CD8-positive, alpha-beta memory T cell (primary cell): ENCODE results near the gene ENTHD1. TPM values are rescaled to one million over a fixed set of nuclear protein-coding genes. Genes with fewer than 3 reads are reported as not detected.

Experiments used
- CTCF ChIA-PET: fragments of 350-600 bp; sonication (Branson Sonifier 250); formaldehyde crosslinking; loops from one replicate; lab custom pipeline; 2021; ENCODE audit warnings: antibody characterized with exemption; lab: Charles Lee
- POLR2A ChIA-PET: fragments of 350-600 bp; sonication (Branson Sonifier 250); formaldehyde crosslinking; loops from one replicate; lab custom pipeline; 2021; ENCODE audit warnings: antibody characterized with exemption; lab: Charles Lee
- DNase-seq, 5 donors: peaks; one replicate each; pipeline versions ENCODE4 v3.0.0 to v3.0.0-alpha.2; 2020 to 2022; ENCODE audit warnings: mixed read lengths in 1 of 5
- H3K27ac ChIP-seq: one replicate; pipeline ENCODE4 v1.7.0; 2013; ENCODE audit warnings: low read depth, mild to moderate bottlenecking, low read length, moderate library complexity
- H3K27me3 ChIP-seq: 2 replicates; pipeline ENCODE4 v1.7.0; 2013; ENCODE audit warnings: low read length, mild to moderate bottlenecking; ENCODE audit not compliant: insufficient read depth, poor library complexity, severe bottlenecking
- H3K36me3 ChIP-seq: 2 replicates; pipeline ENCODE4 v1.7.0; 2013; ENCODE audit warnings: mild to moderate bottlenecking, low read length, moderate library complexity; ENCODE audit not compliant: insufficient read depth
- H3K4me1 ChIP-seq: 2 replicates; pipeline ENCODE4 v1.7.0; 2013; ENCODE audit warnings: mild to moderate bottlenecking, low read length, moderate library complexity; ENCODE audit not compliant: insufficient read depth
- H3K4me3 ChIP-seq: 2 replicates; pipeline ENCODE4 v1.7.0; 2013; ENCODE audit warnings: mild to moderate bottlenecking, low read length
- H3K9me3 ChIP-seq: 2 replicates; pipeline ENCODE4 v1.7.0; 2013; ENCODE audit warnings: mild to moderate bottlenecking, low read length
- H3K27ac Mint-ChIP-seq, 8 donors: one replicate each; pipeline ENCODE4 v1.8.0; 2020 to 2021; ENCODE audit warnings: mixed read lengths in 8 of 8, mild to moderate bottlenecking in 6 of 8, inconsistent platforms in 3 of 8, moderate library complexity in 3 of 8
- H3K27me3 Mint-ChIP-seq, 2 donors: one replicate each; pipeline ENCODE4 v1.8.0; 2020 to 2021; ENCODE audit warnings: mixed read lengths in 2 of 2, mild to moderate bottlenecking in 1 of 2, moderate library complexity in 1 of 2
- H3K36me3 Mint-ChIP-seq, 3 donors: one replicate each; pipeline ENCODE4 v1.8.0; 2020 to 2021; ENCODE audit warnings: mixed read lengths in 3 of 3, inconsistent platforms in 1 of 3, mild to moderate bottlenecking in 1 of 3
- H3K4me1 Mint-ChIP-seq, 3 donors: one replicate each; pipeline ENCODE4 v1.8.0; 2020 to 2021; ENCODE audit warnings: mixed read lengths in 3 of 3, inconsistent platforms in 1 of 3, mild to moderate bottlenecking in 1 of 3
- H3K4me3 Mint-ChIP-seq, 7 donors: one replicate each; pipeline ENCODE4 v1.8.0; 2020 to 2021; ENCODE audit warnings: mixed read lengths in 7 of 7, mild to moderate bottlenecking in 6 of 7, moderate library complexity in 4 of 7, inconsistent platforms in 2 of 7
- H3K9me3 Mint-ChIP-seq, 5 donors: one replicate each; pipeline ENCODE4 v1.8.0; 2020 to 2022; ENCODE audit warnings: mixed read lengths in 5 of 5, mild to moderate bottlenecking in 3 of 5, moderate library complexity in 2 of 5, inconsistent platforms in 1 of 5
- polyA plus RNA-seq: library from polyadenylated mRNA; unstranded; fragments of 300-500 nt; fragmentation: Illumina TruSeq; gene quantifications from one replicate; pipeline ENCODE4 v1.2.3, GENCODE V29; 2021
- total RNA-seq, 2 experiments: library from RNA; stranded (reverse); gene quantifications; one replicate each; pipeline ENCODE4 v1.2.3, GENCODE V29; 2021

ENTHD1 gene
- total and polyA plus RNA-seq, 3 experiments from 2014 or later: 0.16 to 0.35 (median 0.16) TPM

DNA sequence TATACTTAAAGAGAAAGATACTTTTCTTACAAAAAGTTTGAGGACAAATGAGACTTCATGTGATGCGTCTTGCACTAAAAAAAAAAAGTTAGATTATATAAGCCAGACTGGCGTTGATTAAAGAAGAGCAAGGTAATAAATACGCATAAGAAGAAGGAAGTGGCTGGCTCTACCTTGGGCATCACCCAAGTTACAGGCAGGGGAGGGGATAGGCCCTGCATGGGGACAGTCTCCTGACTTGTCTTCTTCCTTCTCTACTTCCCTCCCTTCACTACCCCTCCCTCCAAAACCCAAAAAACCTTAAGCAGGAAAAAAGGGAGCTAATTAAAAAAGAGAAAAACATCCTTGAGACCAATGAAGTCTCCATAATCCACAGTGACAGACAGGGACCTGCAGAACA lies 44.3 kb upstream of the ENTHD1 start:
- POLR2A ChIA-PET: interaction anchor here (0.8 to 1.7 kb wide), 4 partner anchors 9 to 38 kb away, joined by 3 to 9 read pairs (median 3); no protein-coding TSS in a partner anchor
- H3K4me3 Mint-ChIP-seq: peak overlapping the region; percentile 49 to 82 (median 76)
- peak in 2 of 5 donors; percentile 54 to 80 for DNase-seq
- H3K27ac ChIP-seq: peak overlapping the region; percentile 29
- H3K9me3 ChIP-seq: no peaks in the 10 kb centered on the region
- H3K4me1 Mint-ChIP-seq: peaks cover 95 to 98% (median 98%) of the 10 kb centered on the region in 3 donors
- peak overlapping the region in 7 of 8 donors; percentile 87 to 94 (median 91) for H3K27ac Mint-ChIP-seq
- H3K36me3 ChIP-seq: no peaks in the 10 kb centered on the region
- CTCF ChIA-PET: interaction anchor here (1.0 to 2.3 kb wide), 4 partner anchors 12 to 403 kb away, joined by 3 to 12 read pairs (median 3); no protein-coding TSS in a partner anchor
- peaks cover 0 to 30% (median 8%) of the 10 kb centered on the region in 3 donors for H3K36me3 Mint-ChIP-seq
- peak overlapping the region; percentile 43 for H3K4me3 ChIP-seq
- no peaks in the 10 kb centered on the region for H3K27me3 ChIP-seq
- no peaks in the 10 kb centered on the region for H3K9me3 Mint-ChIP-seq
- H3K4me1 ChIP-seq: peaks cover 97% of the 10 kb centered on the region
- no peaks in the 10 kb centered on the region for H3K27me3 Mint-ChIP-seq

DNA sequence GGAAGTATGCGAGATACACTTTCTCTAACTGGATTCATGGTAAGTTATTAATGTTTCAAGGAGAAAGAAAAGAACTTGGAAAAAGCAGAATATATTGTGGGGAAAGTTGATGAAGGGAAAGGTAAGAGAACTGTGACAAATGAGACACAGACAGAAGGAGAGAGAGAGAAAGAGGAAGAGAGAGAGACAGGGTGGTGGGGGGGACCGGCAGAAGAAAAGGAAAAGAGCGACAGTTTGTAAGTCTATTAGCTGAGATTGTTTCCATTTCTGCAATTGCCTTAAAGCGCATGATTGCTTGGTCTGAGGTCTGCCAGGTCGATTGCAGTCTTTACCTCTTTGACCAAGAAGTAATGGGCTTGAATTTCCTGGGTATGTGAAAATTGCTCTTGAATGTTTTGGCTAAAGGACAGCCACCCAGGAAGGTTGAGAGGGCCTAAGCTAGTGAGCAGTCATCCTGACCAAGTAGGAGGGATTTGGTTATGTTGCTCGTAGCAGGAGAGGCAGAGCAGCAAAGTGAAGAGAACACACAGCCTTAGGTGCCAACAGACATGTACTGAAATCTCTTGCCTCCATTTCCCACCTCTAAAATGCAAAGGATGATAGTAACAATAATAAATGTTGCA lies 43.1 kb upstream of the ENTHD1 start:
- peak overlapping the region; percentile 43 for H3K4me3 ChIP-seq
- CTCF ChIA-PET: interaction anchor here (0.7 to 1.3 kb wide), 5 partner anchors 9 to 31 kb away, joined by 3 to 4 read pairs (median 3); no protein-coding TSS in a partner anchor
- peaks cover 86 to 88% (median 88%) of the 10 kb centered on the region in 3 donors for H3K4me1 Mint-ChIP-seq

DNA sequence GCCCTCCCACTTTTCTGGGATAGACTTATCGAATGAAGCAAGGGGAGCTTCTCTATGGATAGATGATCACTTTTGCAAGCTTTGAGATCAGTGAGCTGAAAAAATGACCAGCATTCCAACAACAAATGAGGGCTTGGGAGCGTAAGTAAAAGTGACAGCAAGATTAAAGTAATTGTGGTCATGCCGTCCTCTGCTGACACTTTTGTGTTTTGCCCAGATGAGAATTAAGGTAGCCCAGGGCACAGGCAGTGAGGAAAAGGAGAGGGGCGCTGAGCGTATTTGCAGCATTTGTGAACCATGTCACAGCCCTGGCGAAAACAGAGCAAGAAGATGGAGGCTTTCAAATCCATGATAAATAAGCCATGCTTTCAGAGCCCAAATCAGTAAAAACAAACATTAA lies 42.1 kb upstream of the ENTHD1 start:
- POLR2A ChIA-PET: interaction anchor here (0.5 to 1.1 kb wide), 3 partner anchors 10 to 42 kb away, joined by 3 read pairs; no protein-coding TSS in a partner anchor
- CTCF ChIA-PET: interaction anchor here (0.8 to 1.7 kb wide), 8 partner anchors 10 to 44 kb away, joined by 3 to 6 read pairs (median 5); no protein-coding TSS in a partner anchor
- peaks cover 76 to 78% (median 78%) of the 10 kb centered on the region in 3 donors for H3K4me1 Mint-ChIP-seq
- peak overlapping the region; percentile 43 for H3K4me3 ChIP-seq
- DNase-seq: no peak
- peak overlapping the region in 7 of 8 donors; percentile 87 to 96 (median 92) for H3K27ac Mint-ChIP-seq
- no peaks in the 10 kb centered on the region for H3K9me3 ChIP-seq
- peak overlapping the region; percentile 21 for H3K27ac ChIP-seq
- H3K4me3 Mint-ChIP-seq: peak overlapping the region; percentile 48 to 83 (median 78)
- H3K27me3 ChIP-seq: no peaks in the 10 kb centered on the region
- H3K27me3 Mint-ChIP-seq: no peaks in the 10 kb centered on the region
- H3K4me1 ChIP-seq: peaks cover 97% of the 10 kb centered on the region
- H3K9me3 Mint-ChIP-seq: no peaks in the 10 kb centered on the region
- no peaks in the 10 kb centered on the region for H3K36me3 ChIP-seq
- peaks cover 0 to 19% (median 8%) of the 10 kb centered on the region in 3 donors for H3K36me3 Mint-ChIP-seq

More for the DNA sequence above, 43.1 kb upstream of the ENTHD1 start:
- peak overlapping the region; percentile 48 to 82 (median 78) for H3K4me3 Mint-ChIP-seq
- no peak for DNase-seq
- H3K27ac ChIP-seq: peak overlapping the region; percentile 21
- peaks cover 97% of the 10 kb centered on the region for H3K4me1 ChIP-seq
- H3K27me3 ChIP-seq: no peaks in the 10 kb centered on the region
- H3K27me3 Mint-ChIP-seq: no peaks in the 10 kb centered on the region
- POLR2A ChIA-PET: interaction anchor here (0.5 to 1.7 kb wide), 2 partner anchors 10 to 15 kb away, joined by 3 to 9 read pairs; no protein-coding TSS in a partner anchor
- no peaks in the 10 kb centered on the region for H3K9me3 ChIP-seq
- H3K27ac Mint-ChIP-seq: peak overlapping the region in 7 of 8 donors; percentile 87 to 96 (median 92)
- no peaks in the 10 kb centered on the region for H3K36me3 ChIP-seq
- H3K9me3 Mint-ChIP-seq: no peaks in the 10 kb centered on the region
- H3K36me3 Mint-ChIP-seq: peaks cover 0 to 24% (median 8%) of the 10 kb centered on the region in 3 donors

DNA sequence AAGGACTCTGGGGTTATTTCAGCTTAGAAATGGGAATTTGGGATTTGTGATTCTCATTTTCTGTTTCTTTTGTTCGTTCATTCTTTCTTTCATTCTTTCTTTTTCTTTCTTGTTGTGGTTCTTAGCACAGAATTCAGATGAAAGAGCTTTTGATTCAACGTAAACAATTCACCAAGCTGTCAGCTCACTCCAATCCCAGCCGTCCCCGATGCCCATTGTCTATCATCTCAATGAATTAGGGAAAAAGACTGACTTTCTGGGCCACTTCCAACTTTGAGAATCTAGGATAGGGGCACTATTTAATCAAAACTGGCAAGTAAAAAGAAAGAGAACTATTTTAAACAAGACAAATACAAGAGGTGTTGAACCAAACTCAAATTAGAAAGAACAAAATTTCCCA lies 41.6 kb upstream of the ENTHD1 start:
- peaks cover 71 to 73% (median 73%) of the 10 kb centered on the region in 3 donors for H3K4me1 Mint-ChIP-seq
- H3K4me3 Mint-ChIP-seq: peak overlapping the region; percentile 48 to 85 (median 80)
- DNase-seq: no peak
- Histone ChIP-seq H3K9me3 (no peaks in the 10 kb centered on the region), H3K4me3 (peak overlapping the region; percentile 43), H3K27ac (no peak overlapping the region), H3K4me1 (peaks cover 97% of the 10 kb centered on the region), H3K36me3 (no peaks in the 10 kb centered on the region), H3K27me3 (no peaks in the 10 kb centered on the region)
- CTCF ChIA-PET: interaction anchor here (0.8 to 1.7 kb wide), 9 partner anchors 9 to 43 kb away, joined by 3 to 6 read pairs (median 5); no protein-coding TSS in a partner anchor
- H3K27ac Mint-ChIP-seq: peak overlapping the region in 7 of 8 donors; percentile 76 to 94 (median 91)
- H3K27me3 Mint-ChIP-seq: no peaks in the 10 kb centered on the region
- no peaks in the 10 kb centered on the region for H3K9me3 Mint-ChIP-seq
- POLR2A ChIA-PET: interaction anchor here (0.5 to 1.1 kb wide), 3 partner anchors 9 to 41 kb away, joined by 3 read pairs; no protein-coding TSS in a partner anchor
- H3K36me3 Mint-ChIP-seq: peaks cover 0 to 17% (median 8%) of the 10 kb centered on the region in 3 donors

DNA sequence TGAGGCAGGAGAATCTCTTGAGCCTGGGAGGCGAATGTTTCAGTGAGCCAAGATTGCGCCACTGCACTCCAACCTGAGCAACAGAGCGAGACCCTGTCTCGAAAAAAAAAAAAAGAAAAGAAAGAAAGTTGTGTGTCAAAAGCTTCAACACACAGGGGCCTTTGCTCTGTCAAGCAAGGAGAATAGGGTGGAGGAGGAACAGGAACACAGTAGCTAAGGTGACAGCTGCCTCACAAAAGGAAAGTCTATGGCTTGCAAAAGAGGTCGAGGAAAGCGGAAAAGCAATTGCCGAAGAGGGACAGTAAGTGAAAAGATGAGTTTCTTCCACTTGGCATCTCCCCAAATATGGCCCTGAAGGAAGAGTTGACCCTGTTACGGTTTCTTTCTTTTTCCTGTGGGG lies 40.2 kb upstream of the ENTHD1 start:
- ChIA-PET CTCF (interaction anchor here (0.7 to 2.9 kb wide), 9 partner anchors 9 to 400 kb away, joined by 3 to 35 read pairs (median 13); no protein-coding TSS in a partner anchor), POLR2A (interaction anchor here (0.5 to 2.2 kb wide), 14 partner anchors 9 to 468 kb away, joined by 3 to 9 read pairs (median 3); partner anchors contain the start of gene FAM83F)
- peak overlapping the region; percentile 30 for H3K4me3 ChIP-seq

DNA sequence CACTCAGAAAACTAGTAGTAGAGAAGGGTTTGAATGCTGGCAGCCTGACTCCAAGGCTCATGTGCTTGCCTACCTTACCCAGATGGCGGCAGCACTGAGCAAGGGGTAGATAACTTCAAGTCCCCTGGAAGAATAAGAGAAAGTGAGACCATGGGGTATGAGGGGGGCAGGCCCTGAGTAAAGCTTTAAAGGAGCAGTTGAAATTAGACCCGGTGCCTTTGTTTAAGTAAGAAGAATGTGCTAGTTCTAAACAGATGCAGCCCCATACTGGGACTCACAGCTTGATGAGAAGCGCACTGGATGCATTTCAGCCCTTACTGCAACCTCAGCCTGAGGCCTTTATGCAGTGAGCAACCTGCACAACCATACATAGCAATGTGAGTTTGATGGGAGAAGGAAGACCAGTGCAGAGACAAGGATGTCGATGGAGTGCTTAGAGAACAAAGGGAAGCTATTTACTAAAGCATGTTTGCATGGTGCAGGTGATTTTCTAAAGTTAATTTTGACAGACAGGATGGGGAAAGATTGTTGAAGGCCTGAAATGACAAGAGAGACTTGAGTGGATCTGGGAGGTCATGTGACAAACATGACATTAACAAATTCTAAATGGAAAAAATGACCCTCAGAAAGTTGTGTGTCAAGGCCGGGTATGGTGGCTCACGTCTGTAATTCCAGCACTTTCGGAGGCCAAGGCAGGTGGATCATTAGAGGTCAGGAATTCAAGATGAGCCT lies 39.5 kb upstream of the ENTHD1 start:
- peak; percentile 46 to 76 (median 67) for DNase-seq
- H3K4me1 ChIP-seq: peaks cover 98% of the 10 kb centered on the region
- peak overlapping the region in 7 of 8 donors; percentile 76 to 98 (median 92) for H3K27ac Mint-ChIP-seq
- no peaks in the 10 kb centered on the region for H3K9me3 ChIP-seq
- H3K36me3 Mint-ChIP-seq: peaks cover 0 to 18% (median 8%) of the 10 kb centered on the region in 3 donors
- no peaks in the 10 kb centered on the region for H3K9me3 Mint-ChIP-seq
- ChIA-PET CTCF (interaction anchor here (1.1 to 2.9 kb wide), 11 partner anchors 10 to 415 kb away, joined by 3 to 35 read pairs (median 10); no protein-coding TSS in a partner anchor), POLR2A (interaction anchor here (0.6 to 2.2 kb wide), 16 partner anchors 8 to 350 kb away, joined by 3 to 9 read pairs (median 3); partner anchors contain the start of gene FAM83F)
- peak overlapping the region in 6 of 7 donors; percentile 74 to 85 (median 81) for H3K4me3 Mint-ChIP-seq
- H3K4me1 Mint-ChIP-seq: peaks cover 55% of the 10 kb centered on the region in 3 donors
- H3K27me3 ChIP-seq: no peaks in the 10 kb centered on the region
- no peaks in the 10 kb centered on the region for H3K36me3 ChIP-seq
- no peaks in the 10 kb centered on the region for H3K27me3 Mint-ChIP-seq
- no peak overlapping the region for H3K27ac ChIP-seq
- H3K4me3 ChIP-seq: peak overlapping the region; percentile 30

More for the DNA sequence above, 40.2 kb upstream of the ENTHD1 start:
- peaks cover 61 to 62% (median 62%) of the 10 kb centered on the region in 3 donors for H3K4me1 Mint-ChIP-seq
- Histone ChIP-seq H3K27me3 (no peaks in the 10 kb centered on the region), H3K9me3 (no peaks in the 10 kb centered on the region), H3K4me1 (peaks cover 98% of the 10 kb centered on the region), H3K36me3 (no peaks in the 10 kb centered on the region), H3K27ac (no peak overlapping the region)
- peaks cover 0 to 15% (median 8%) of the 10 kb centered on the region in 3 donors for H3K36me3 Mint-ChIP-seq
- no peaks in the 10 kb centered on the region for H3K9me3 Mint-ChIP-seq
- peak overlapping the region in 7 of 8 donors; percentile 76 to 98 (median 92) for H3K27ac Mint-ChIP-seq
- no peak for DNase-seq
- H3K4me3 Mint-ChIP-seq: peak overlapping the region in 6 of 7 donors; percentile 48 to 85 (median 78)
- no peaks in the 10 kb centered on the region for H3K27me3 Mint-ChIP-seq

DNA sequence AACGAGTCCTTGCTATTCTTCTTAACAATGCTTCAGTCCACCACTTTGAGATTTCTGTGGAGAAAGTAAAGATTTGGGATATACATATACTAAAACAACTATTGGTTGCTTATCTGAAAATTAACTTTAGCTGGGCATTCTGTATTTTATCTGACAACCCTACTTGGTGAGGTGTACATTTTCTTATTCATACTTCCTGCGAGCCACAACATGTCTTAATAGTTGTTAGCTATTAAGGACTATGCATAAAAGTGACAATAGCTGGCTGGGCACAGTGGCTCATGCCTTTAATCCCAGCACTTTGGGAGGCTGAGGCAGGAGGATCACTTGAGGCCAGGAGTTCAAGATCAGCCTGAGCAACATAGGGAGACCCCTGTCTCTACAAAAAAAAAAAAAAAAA lies 38.6 kb upstream of the ENTHD1 start:
- Histone ChIP-seq H3K27me3 (no peaks in the 10 kb centered on the region), H3K9me3 (no peaks in the 10 kb centered on the region), H3K27ac (no peak overlapping the region), H3K4me3 (peak overlapping the region; percentile 26), H3K36me3 (no peaks in the 10 kb centered on the region), H3K4me1 (peaks cover 98% of the 10 kb centered on the region)
- H3K4me1 Mint-ChIP-seq: peaks cover 46% of the 10 kb centered on the region in 3 donors
- ChIA-PET CTCF (interaction anchor here (0.8 to 2.9 kb wide), 10 partner anchors 9 to 92 kb away, joined by 3 to 35 read pairs (median 12); no protein-coding TSS in a partner anchor), POLR2A (interaction anchor here (0.7 to 2.2 kb wide), 5 partner anchors 12 to 1730 kb away, joined by 3 to 9 read pairs (median 5); no protein-coding TSS in a partner anchor)
- H3K36me3 Mint-ChIP-seq: peaks cover 0 to 25% (median 11%) of the 10 kb centered on the region in 3 donors
- peak overlapping the region in 2 of 8 donors; percentile 35 to 83 for H3K27ac Mint-ChIP-seq
- DNase-seq: no peak
- no peaks in the 10 kb centered on the region for H3K9me3 Mint-ChIP-seq
- H3K4me3 Mint-ChIP-seq: peak overlapping the region in 1 of 7 donors; percentile 38
- H3K27me3 Mint-ChIP-seq: no peaks in the 10 kb centered on the region
